ENCODE results near the gene BIRC2. TPM values are rescaled to one million over a fixed set of nuclear protein-coding genes. Genes with fewer than 3 reads are reported as not detected.

BIRC2 gene
- total RNA-seq, 1 donor from 2014 or later, result 63.9 TPM

DNA sequence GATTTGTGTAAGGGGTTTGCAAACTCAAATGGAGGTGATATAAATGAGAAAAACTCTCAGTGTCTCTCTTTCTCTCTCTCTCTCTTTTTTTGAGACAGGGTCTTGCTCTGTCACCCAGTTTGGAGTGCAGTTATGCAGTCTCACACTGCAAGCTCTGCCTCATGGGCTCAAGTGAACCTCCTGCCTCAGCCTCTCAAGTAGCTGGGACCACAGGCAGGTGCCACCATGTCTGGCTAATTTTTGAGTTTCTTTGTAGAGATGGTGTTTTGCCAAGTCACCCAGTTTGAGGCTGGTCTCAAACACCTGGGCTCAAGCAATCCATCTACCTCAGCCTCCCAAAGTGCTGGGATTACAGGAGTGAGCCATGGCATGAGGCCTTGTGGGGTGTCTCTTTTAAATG is 26.8 kb upstream of the BIRC2 start:
- no peaks in the 10 kb centered on the region for H3K36me3 ChIP-seq (ENCODE audit: control insufficient read depth, insufficient read depth, low read length)
- H3K4me3 ChIP-seq (ENCODE audit: low read depth, low read length), result no peak overlapping the region
- TF ChIP-seq CTCF (IDR thresholded peaks at IDR 0.05; ENCODE audit: insufficient read depth, low read length, poor library complexity, severe bottlenecking), result no peak
- no peak for DNase-seq (ENCODE audit: low read depth)
- no peaks in the 10 kb centered on the region for H3K27me3 ChIP-seq (ENCODE audit: control insufficient read depth, insufficient read depth, low read length)

GRCh38 chr11:102320679-102321078 is 26.3 kb upstream of the BIRC2 start:
- no peak overlapping the region for H3K4me3 ChIP-seq (ENCODE audit: low read depth, low read length)
- H3K36me3 ChIP-seq (ENCODE audit: control insufficient read depth, insufficient read depth, low read length), result no peaks in the 10 kb centered on the region
- DNase-seq (ENCODE audit: low read depth), result no peak
- no peak for TF ChIP-seq CTCF (IDR thresholded peaks at IDR 0.05; ENCODE audit: insufficient read depth, low read length, poor library complexity, severe bottlenecking)
- H3K27me3 ChIP-seq (ENCODE audit: control insufficient read depth, insufficient read depth, low read length), result no peaks in the 10 kb centered on the region

- no peak for DNase-seq (ENCODE audit: low read depth)
- Histone ChIP-seq H3K4me3 (ENCODE audit: low read depth, low read length) (no peak overlapping the region), H3K27me3 (ENCODE audit: control insufficient read depth, insufficient read depth, low read length) (no peaks in the 10 kb centered on the region), H3K36me3 (ENCODE audit: control insufficient read depth, insufficient read depth, low read length) (no peaks in the 10 kb centered on the region)
- no peak for TF ChIP-seq CTCF (IDR thresholded peaks at IDR 0.05; ENCODE audit: insufficient read depth, low read length, poor library complexity, severe bottlenecking)
Observed at GRCh38 chr11:102322560-102322959, 24.5 kb upstream of the BIRC2 start.

DNA sequence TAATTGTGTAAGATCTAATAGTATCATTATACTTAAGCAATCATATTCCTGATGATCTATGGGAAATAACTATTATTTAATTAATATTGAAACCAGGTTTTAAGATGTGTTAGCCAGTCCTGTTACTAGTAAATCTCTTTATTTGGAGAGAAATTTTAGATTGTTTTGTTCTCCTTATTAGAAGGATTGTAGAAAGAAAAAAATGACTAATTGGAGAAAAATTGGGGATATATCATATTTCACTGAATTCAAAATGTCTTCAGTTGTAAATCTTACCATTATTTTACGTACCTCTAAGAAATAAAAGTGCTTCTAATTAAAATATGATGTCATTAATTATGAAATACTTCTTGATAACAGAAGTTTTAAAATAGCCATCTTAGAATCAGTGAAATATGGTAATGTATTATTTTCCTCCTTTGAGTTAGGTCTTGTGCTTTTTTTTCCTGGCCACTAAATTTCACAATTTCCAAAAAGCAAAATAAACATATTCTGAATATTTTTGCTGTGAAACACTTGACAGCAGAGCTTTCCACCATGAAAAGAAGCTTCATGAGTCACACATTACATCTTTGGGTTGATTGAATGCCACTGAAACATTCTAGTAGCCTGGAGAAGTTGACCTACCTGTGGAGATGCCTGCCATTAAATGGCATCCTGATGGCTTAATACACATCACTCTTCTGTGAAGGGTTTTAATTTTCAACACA is 23.3 kb upstream of the BIRC2 start:
- TF ChIP-seq CTCF (IDR thresholded peaks at IDR 0.05; ENCODE audit: insufficient read depth, low read length, poor library complexity, severe bottlenecking), result no peak
- Histone ChIP-seq H3K36me3 (ENCODE audit: control insufficient read depth, insufficient read depth, low read length) (no peaks in the 10 kb centered on the region), H3K4me3 (ENCODE audit: low read depth, low read length) (no peak overlapping the region), H3K27me3 (ENCODE audit: control insufficient read depth, insufficient read depth, low read length) (no peaks in the 10 kb centered on the region)
- no peak for DNase-seq (ENCODE audit: low read depth)

GRCh38 chr11:102325088-102325487 is 21.9 kb upstream of the BIRC2 start:
- H3K36me3 ChIP-seq (ENCODE audit: control insufficient read depth, insufficient read depth, low read length), result no peaks in the 10 kb centered on the region
- H3K4me3 ChIP-seq (ENCODE audit: low read depth, low read length), result no peak overlapping the region
- no peaks in the 10 kb centered on the region for H3K27me3 ChIP-seq (ENCODE audit: control insufficient read depth, insufficient read depth, low read length)
- no peak for DNase-seq (ENCODE audit: low read depth)
- TF ChIP-seq CTCF (IDR thresholded peaks at IDR 0.05; ENCODE audit: insufficient read depth, low read length, poor library complexity, severe bottlenecking), result no peak

DNA sequence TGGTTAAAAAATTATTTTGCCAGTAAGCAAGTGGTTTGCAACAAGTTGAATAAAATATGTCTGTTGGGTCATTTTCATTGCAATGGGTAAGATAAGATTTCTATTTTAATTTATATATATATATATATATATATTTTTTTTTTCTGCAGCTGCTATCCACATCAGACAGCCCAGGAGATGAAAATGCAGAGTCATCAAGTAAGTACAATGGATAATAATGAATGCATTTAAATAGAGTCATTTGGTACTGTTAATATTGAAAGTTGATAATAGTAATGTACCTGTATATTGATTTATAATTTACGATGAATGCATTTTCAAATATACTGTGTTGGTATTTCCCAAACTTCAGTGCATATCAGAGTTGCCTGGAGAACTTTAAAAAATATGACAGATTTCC is 18.3 kb upstream of the BIRC2 start:
- DNase-seq (ENCODE audit: low read depth), result no peak
- H3K27me3 ChIP-seq (ENCODE audit: control insufficient read depth, insufficient read depth, low read length), result no peaks in the 10 kb centered on the region
- H3K4me3 ChIP-seq (ENCODE audit: low read depth, low read length), result no peak overlapping the region
- H3K36me3 ChIP-seq (ENCODE audit: control insufficient read depth, insufficient read depth, low read length), result no peaks in the 10 kb centered on the region
- TF ChIP-seq CTCF (IDR thresholded peaks at IDR 0.05; ENCODE audit: insufficient read depth, low read length, poor library complexity, severe bottlenecking), result no peak
